C4-2B (cell line): ENCODE data around the gene HEATR5A.

ENCODE experiments used
- ZFX ChIP-seq: fragments of 450-650 bp; IDR thresholded peaks from 2 replicates; pipeline ENCODE4 v1.6.1; 2017
- TF ChIP-seq, protein P1 (sequence below): fragments of 450-650 bp; conservative IDR thresholded peaks from 2 replicates; pipeline ENCODE4 v1.5.1; 2017; ENCODE audit warnings: mild to moderate bottlenecking

DNA sequence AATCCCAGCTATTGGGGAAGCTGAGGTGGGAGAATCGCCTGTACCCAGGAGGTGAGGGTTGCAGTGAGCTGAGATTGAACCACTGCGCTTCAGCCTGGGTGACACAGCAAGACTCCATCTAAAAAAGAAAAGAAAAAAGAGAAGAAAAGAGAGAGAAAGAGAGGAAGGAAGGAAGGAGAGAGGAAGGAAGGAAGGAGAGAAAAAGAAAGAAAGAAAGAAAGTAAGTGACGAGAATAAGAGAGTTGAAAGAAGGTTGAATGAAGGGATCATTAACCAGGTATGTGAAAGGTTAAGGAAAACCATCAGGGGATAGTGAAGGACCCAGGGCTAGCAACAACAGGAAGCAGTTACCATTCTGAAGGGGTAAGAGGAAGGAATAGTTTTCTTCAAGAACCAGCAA, 41.2 kb upstream of the HEATR5A start:
- TF ChIP-seq, protein P1, sequence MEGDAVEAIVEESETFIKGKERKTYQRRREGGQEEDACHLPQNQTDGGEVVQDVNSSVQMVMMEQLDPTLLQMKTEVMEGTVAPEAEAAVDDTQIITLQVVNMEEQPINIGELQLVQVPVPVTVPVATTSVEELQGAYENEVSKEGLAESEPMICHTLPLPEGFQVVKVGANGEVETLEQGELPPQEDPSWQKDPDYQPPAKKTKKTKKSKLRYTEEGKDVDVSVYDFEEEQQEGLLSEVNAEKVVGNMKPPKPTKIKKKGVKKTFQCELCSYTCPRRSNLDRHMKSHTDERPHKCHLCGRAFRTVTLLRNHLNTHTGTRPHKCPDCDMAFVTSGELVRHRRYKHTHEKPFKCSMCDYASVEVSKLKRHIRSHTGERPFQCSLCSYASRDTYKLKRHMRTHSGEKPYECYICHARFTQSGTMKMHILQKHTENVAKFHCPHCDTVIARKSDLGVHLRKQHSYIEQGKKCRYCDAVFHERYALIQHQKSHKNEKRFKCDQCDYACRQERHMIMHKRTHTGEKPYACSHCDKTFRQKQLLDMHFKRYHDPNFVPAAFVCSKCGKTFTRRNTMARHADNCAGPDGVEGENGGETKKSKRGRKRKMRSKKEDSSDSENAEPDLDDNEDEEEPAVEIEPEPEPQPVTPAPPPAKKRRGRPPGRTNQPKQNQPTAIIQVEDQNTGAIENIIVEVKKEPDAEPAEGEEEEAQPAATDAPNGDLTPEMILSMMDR = no peak
- TF ChIP-seq ZFX = no peak
